Prostate gland (tissue), 2 donors: Measurements from ENCODE around the gene WSB1. TPM values are rescaled to one million over a fixed set of nuclear protein-coding genes. Genes with fewer than 3 reads are reported as not detected.

Source experiments
- DNase-seq: peaks from one replicate; pipeline ENCODE4 v3.0.0-alpha.2; 2019; ENCODE audit warnings: low spot score
- H3K27ac ChIP-seq, 2 donors: fragments of 200-600 bp; sonication (generic); 2 replicates each; pipeline ENCODE4 v1.5.1; 2017 to 2019
- H3K27me3 ChIP-seq: fragments of 200-600 bp; sonication (generic); replicated peaks from 2 replicates; pipeline ENCODE4 v1.5.1; 2019; ENCODE audit not compliant: insufficient read depth
- H3K36me3 ChIP-seq, 2 donors: fragments of 200-600 bp; sonication (generic); 1 replicate in 1 of 2; 2 replicates in 1 of 2; pipeline versions ENCODE4 v1.5.1 to v1.8.1; 2017 to 2019
- H3K4me1 ChIP-seq: fragments of 200-600 bp; sonication (generic); replicated peaks from 2 replicates; pipeline ENCODE4 v1.5.1; 2019
- H3K4me3 ChIP-seq, 2 donors: fragments of 200-600 bp; sonication (generic); 2 replicates each; pipeline ENCODE4 v1.5.1; 2017 to 2019
- H3K9me3 ChIP-seq: fragments of 200-600 bp; sonication (generic); 2 replicates; pipeline ENCODE4 v1.5.1; 2017
- CTCF ChIP-seq, 4 experiments: fragments of 200-600 bp in 2 of 4; fragments of 450-650 bp in 2 of 4; sonication (generic) in 2 of 4; IDR thresholded peaks; 1 replicate in 3 of 4; 2 replicates in 1 of 4; pipeline ENCODE4 v1.5.1; 2016 to 2019; ENCODE audit warnings: antibody characterized with exemption in 4 of 4, mild to moderate bottlenecking in 2 of 4, moderate library complexity in 2 of 4
- POLR2A ChIP-seq: fragments of 450-650 bp; IDR thresholded peaks from one replicate; pipeline ENCODE4 v1.6.1; 2016; ENCODE audit warnings: antibody characterized with exemption, mild to moderate bottlenecking
- POLR2AphosphoS5 ChIP-seq: sonication (generic); formaldehyde crosslinking; IDR thresholded peaks from one replicate; pipeline ENCODE4 v1.6.1; 2017; ENCODE audit warnings: antibody characterized with exemption
- WGBS: methylation state at CpG from one replicate; pipeline ENCODE4 v1.1.5; 2018; 5-methylcytosine and 5-hydroxymethylcytosine counted together
- intact Hi-C: fragments of 100-400 bp; cut with DNase I; formaldehyde crosslinking; loops from one replicate; pipeline ENCODE4 v1.14.2; 2022
- total RNA-seq, 2 donors: library from RNA; depleted of rRNA; stranded (reverse); fragments of >200 nt; gene quantifications; one replicate each; pipeline ENCODE4 v1.1.0, GENCODE V29; 2016

The WSB1 gene
- total RNA-seq, 2 donors from 2014 or later, result 45.7 to 116 TPM

- Histone ChIP-seq H3K4me1 (peaks cover 6% of the 10 kb centered on the region), H3K36me3 (peaks cover 0 to 3% of the 10 kb centered on the region in 2 donors), H3K27ac (no peak overlapping the region), H3K27me3 (no peaks in the 10 kb centered on the region), H3K4me3 (no peak overlapping the region), H3K9me3 (no peaks in the 10 kb centered on the region)
- WGBS, result 52% methylated on average over 4 of the region's 4 CpGs
- intact Hi-C loops, result no loop called here
- DNase-seq, result no peak
- TF ChIP-seq POLR2AphosphoS5, result no peak
- no peak for TF ChIP-seq CTCF (IDR thresholded peaks at IDR 0.05)
- TF ChIP-seq POLR2A, result no peak
These were observed 26.3 kb downstream of the WSB1 start for GRCh38 chr17:27320222-27320560.

GRCh38 chr17:27321372-27321771 is 27.5 kb downstream of the WSB1 start:
- no peaks in the 10 kb centered on the region for H3K9me3 ChIP-seq
- H3K4me3 ChIP-seq, result no peak overlapping the region
- no peaks in the 10 kb centered on the region for H3K27me3 ChIP-seq
- intact Hi-C loops, result no loop called here
- WGBS, result 69% methylated on average over 2 of the region's 2 CpGs
- TF ChIP-seq CTCF (IDR thresholded peaks at IDR 0.05), result no peak
- no peak for TF ChIP-seq POLR2A
- no peak for TF ChIP-seq POLR2AphosphoS5
- no peak for DNase-seq
- no peaks in the 10 kb centered on the region for H3K36me3 ChIP-seq
- peaks cover 6% of the 10 kb centered on the region for H3K4me1 ChIP-seq
- no peak overlapping the region for H3K27ac ChIP-seq

- Histone ChIP-seq H3K4me3 (no peak overlapping the region), H3K27me3 (no peaks in the 10 kb centered on the region), H3K9me3 (no peaks in the 10 kb centered on the region), H3K36me3 (no peaks in the 10 kb centered on the region), H3K4me1 (peaks cover 6% of the 10 kb centered on the region), H3K27ac (no peak overlapping the region)
- TF ChIP-seq POLR2A (no peak), CTCF (IDR thresholded peaks at IDR 0.05) (no peak), POLR2AphosphoS5 (no peak)
- 89% methylated on average over 1 of the region's 1 CpG for WGBS
- no peak for DNase-seq
- intact Hi-C loops, result no loop called here
These were observed 28.1 kb downstream of the WSB1 start for GRCh38 chr17:27322026-27322425.

- 77% methylated on average over 4 of the region's 4 CpGs for WGBS
- no peak for TF ChIP-seq CTCF (IDR thresholded peaks at IDR 0.05)
- no peak for TF ChIP-seq POLR2A
- TF ChIP-seq POLR2AphosphoS5, result no peak
- DNase-seq, result no peak
These were observed 29.0 kb downstream of the WSB1 start for GRCh38 chr17:27322690-27323508.

More at GRCh38 chr17:27322690-27323508, 29.0 kb downstream of the WSB1 start:
- no peaks in the 10 kb centered on the region for H3K27me3 ChIP-seq
- H3K27ac ChIP-seq, result no peak overlapping the region
- no peak overlapping the region for H3K4me3 ChIP-seq
- no peaks in the 10 kb centered on the region for H3K9me3 ChIP-seq
- intact Hi-C loops, result no loop called here
- H3K36me3 ChIP-seq, result no peaks in the 10 kb centered on the region
- H3K4me1 ChIP-seq, result peaks cover 6% of the 10 kb centered on the region
